Measurements from ENCODE around the gene FOXE3.

DNA sequence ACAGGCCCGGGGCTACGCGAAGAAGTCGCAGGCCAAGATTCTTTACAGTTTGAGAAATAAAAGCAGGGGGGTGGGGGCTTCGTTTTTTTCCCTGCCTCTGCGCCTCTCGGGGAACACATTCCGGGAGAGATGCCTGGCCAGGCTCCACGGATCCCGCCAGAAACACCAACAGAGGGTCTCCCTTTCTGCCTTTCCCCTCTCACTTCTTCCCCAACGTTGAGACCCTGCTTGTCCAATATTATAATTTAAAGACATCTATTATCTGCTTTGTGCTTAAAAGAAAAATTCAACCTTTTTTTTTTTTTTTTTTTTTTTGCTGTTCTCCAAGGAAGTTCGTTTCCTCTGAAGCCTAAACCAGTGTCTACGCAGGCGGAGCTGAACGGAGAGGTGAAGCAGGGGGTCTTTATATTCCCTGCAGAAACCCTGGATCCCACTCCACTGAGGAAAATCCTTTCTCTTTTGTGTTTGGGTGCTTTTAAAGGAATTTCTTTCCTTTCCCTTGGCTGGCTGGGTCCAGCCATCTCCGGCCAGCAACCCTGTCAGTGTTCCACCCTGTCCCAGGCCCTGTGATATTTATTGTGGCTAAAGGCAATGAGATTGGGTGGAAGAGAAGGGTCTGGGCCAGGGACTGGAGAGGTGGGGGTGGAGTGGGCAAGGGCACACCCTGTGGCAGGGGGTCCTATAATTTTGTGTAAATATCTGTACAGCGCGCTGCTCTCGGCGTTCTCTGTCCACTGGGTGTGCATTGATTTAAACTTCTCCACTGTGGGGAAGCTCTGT is 23.9 kb downstream of the FOXE3 start:
- TF ChIP-seq EZH2 (IDR thresholded peaks at IDR 0.05) (no peak), POLR2AphosphoS5 (IDR thresholded peaks at IDR 0.05; ENCODE audit: borderline replicate concordance, low read depth, low read length) (no peak)

Measured in SK-N-MC (cell line).